Transverse colon (tissue), 4 donors: ENCODE measurements around the gene CHRND.

Experiments
- CTCF ChIP-seq, 5 experiments: fragments of 200-600 bp in 3 of 5; fragments of 450-650 bp in 2 of 5; sonication (generic) in 3 of 5; IDR thresholded peaks; 1 replicate in 2 of 5; 2 replicates in 3 of 5; pipeline ENCODE4 v1.5.1; 2016 to 2017; ENCODE audit warnings: antibody characterized with exemption in 5 of 5, inconsistent platforms in 3 of 5, mild to moderate bottlenecking in 2 of 5, moderate library complexity in 1 of 5
- EP300 ChIP-seq: sonication (generic); formaldehyde crosslinking; IDR thresholded peaks from one replicate; pipeline ENCODE4 v1.6.1; 2017; ENCODE audit warnings: antibody characterized with exemption, low read depth
- POLR2A ChIP-seq: fragments of 450-650 bp; IDR thresholded peaks from one replicate; pipeline ENCODE4 v1.6.1; 2016; ENCODE audit warnings: antibody characterized with exemption, mild to moderate bottlenecking, moderate library complexity
- POLR2AphosphoS5 ChIP-seq, 3 donors: sonication (generic); formaldehyde crosslinking; IDR thresholded peaks; one replicate each; pipeline ENCODE4 v1.6.1; 2016; ENCODE audit warnings: antibody characterized with exemption in 3 of 3

- TF ChIP-seq EP300, result no peak
- no peak for TF ChIP-seq CTCF (IDR thresholded peaks at IDR 0.05)
- TF ChIP-seq POLR2AphosphoS5 (IDR thresholded peaks at IDR 0.05), result no peak
- TF ChIP-seq POLR2A, result no peak
Measured at GRCh38 chr2:232516551-232516950, 9.4 kb upstream of the CHRND start.
